GDM1 (cell line): ENCODE results near the gene DPF3.

Experiments
- DNase-seq: peaks from one replicate; lab custom pipeline; 2025; lab: John Stamatoyannopoulos, UW

DPF3 gene

DNA sequence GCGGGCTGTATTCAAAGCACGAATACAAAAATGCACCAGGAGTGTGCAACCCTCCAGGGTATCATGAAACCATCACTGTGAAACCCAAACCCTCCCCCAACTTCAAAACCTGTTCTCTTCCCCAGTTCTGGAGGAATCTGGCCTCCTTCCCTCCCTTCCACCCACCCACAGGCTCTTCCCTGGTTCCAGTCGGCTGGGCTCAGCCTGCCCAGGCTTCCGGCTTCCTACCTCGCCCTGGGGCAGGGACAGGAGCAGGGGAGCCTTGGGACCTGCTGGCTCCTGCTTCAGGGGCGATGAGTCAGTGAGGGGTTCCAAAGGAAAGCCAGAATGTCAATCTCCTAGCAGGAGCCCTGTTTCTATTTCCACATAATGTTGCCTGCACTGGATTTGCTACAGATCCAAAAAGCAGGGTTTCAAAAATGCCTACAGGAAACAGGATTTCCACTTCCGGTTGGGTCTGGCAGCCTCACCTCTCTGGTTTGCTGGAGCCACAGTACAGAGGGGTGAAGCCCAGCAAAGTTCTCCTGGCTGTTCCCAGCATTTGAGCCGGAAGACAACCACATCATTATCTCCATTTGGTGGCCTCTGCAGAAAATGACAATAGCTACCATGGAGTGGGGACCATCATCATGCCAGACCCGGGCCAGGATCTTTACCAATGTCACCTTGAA lies 278.3 kb downstream of the DPF3 start:
- no peak for DNase-seq

- no peak for DNase-seq
Measured at GRCh38 chr14:72614891-72615415, 278.9 kb downstream of the DPF3 start.

DNA sequence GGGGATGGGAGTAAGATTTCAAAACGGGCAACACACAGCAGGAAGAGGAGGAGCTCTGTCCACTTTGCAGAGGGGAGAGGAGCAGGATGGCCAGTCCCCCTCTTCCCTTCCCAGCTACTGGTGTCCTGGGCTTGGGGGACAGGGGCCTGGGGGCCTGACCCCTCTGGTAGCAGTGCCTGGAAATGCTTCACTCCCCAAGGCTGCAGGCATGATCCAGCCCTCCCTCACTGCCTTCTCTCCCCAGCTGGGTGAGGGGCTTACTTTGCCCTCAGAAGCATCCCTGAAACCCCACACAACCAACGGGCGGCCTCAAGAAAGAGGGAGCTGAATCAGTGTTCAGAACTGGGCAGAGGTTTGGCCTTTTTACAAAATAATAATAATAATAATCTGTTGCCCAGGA lies 279.5 kb downstream of the DPF3 start:
- DNase-seq = no peak

- no peak for DNase-seq
Measured at GRCh38 chr14:72613975-72614319, 280.0 kb downstream of the DPF3 start.

GRCh38 chr14:72613231-72613974 lies 280.5 kb downstream of the DPF3 start:
- no peak for DNase-seq

GRCh38 chr14:72612041-72612440 lies 281.9 kb downstream of the DPF3 start:
- DNase-seq = no peak

- DNase-seq = no peak
Measured at GRCh38 chr14:72611506-72611905, 282.4 kb downstream of the DPF3 start.

DNA sequence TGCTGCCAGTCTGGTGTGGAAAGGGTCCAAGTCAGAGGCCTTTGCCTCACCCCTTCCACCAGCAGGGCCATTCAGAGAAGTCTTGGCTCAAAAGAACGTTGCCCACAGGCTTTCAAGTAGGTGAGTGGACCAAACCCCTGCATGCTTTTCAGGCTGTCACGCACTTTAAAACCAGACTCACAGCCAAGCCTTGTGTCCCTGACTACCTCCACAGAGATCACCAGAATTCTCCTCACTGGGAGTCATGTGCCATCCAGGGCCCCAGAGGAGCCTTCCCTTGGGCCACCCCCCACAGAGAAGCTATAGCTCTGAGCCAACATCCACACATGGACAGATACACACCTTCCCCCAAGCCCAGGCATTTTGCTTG lies 283.1 kb downstream of the DPF3 start:
- no peak for DNase-seq

DNA sequence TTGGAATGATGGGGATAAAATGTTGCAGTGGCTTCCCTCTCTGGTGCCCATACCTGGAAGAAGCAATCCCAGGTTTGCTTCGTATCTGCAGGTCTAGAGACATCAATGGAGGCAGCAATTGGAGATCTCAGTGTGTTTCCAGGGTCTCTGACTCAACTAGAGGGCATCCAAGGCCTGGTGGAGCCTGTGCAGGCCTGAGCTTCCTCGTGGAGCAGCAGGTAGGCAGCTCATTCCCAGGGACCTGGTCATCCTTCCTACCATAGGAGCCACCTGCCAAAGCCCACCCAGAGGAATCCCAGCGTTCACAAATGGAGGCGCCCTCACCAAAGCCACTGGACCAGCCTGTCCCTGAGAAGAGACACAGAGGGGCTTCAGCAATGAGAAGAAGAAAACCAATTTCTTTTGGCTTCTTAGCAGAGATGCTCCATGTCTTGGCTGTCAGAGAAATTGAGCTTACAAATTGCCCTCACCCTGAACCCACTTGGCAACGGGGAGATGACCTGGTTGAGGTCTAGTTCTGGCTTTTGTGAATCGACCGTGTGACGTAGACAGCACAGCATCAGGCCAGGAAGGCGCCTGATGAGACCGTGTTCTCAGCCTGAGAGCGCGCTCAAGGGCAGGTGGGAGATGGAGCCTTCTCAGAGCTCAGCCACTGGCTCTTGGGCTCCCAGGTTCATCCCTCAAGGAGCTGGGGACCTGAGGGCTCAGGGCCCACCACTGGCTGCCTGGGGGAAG lies 283.6 kb downstream of the DPF3 start:
- DNase-seq = no peak

GRCh38 chr14:72609205-72609916 lies 284.5 kb downstream of the DPF3 start:
- DNase-seq = no peak

- no peak for DNase-seq
Measured at GRCh38 chr14:72608391-72609204, 285.3 kb downstream of the DPF3 start.

GRCh38 chr14:72607386-72608130 lies 286.3 kb downstream of the DPF3 start:
- no peak for DNase-seq

- DNase-seq = no peak
Measured at GRCh38 chr14:72606879-72607278, 287.0 kb downstream of the DPF3 start.

GRCh38 chr14:72605921-72606220 lies 288.0 kb downstream of the DPF3 start:
- no peak for DNase-seq

- no peak for DNase-seq
Measured at GRCh38 chr14:72605096-72605920, 288.6 kb downstream of the DPF3 start.

GRCh38 chr14:72604133-72604532 lies 289.8 kb downstream of the DPF3 start:
- no peak for DNase-seq

GRCh38 chr14:72603639-72604038 lies 290.3 kb downstream of the DPF3 start:
- no peak for DNase-seq

- no peak for DNase-seq
Measured at GRCh38 chr14:72600551-72601330, 293.2 kb downstream of the DPF3 start.
